HCT116 (cell line): ENCODE data around the gene ADAMTS16. TPM values are rescaled to one million over a fixed set of nuclear protein-coding genes. Genes with fewer than 3 reads are reported as not detected.
A peak's percentile ranks its signal among the peaks of the same experiment; 100 is the strongest.

Experiments used
- ATAC-seq: fragments of 200-7000 bp; cut with Tn5 transposase; 2 replicates; pipeline ENCODE4 v1.9.1; 2020; ENCODE audit warnings: mild to moderate bottlenecking, moderate library complexity
- Bru-seq: library from RNA; stranded (reverse); fragments of 400-500 nt; gene quantifications from one replicate; lab custom pipeline; 2021; lab: Mats Ljungman, UMichigan
- BruChase-seq, 2 experiments: library from RNA; stranded (reverse); fragments of 400-500 nt; gene quantifications; one replicate each; lab custom pipeline; 2021; lab: Mats Ljungman, UMichigan
- BruUV-seq: library from RNA; stranded (reverse); fragments of 400-500 nt; replicated peaks from 2 replicates; lab custom pipeline; 2021; lab: Mats Ljungman, UMichigan
- CTCF ChIA-PET: fragments of 300-600 bp; sonication (Branson Sonifier 250); formaldehyde crosslinking; loops from one replicate; lab custom pipeline; 2021; ENCODE audit warnings: antibody characterized with exemption; lab: Charles Lee
- POLR2A ChIA-PET: fragments of 300-600, 350-600 bp; sonication (Branson Sonifier 250); formaldehyde crosslinking; loops from one replicate; lab custom pipeline; 2021; ENCODE audit warnings: antibody characterized with exemption; lab: Charles Lee
- RAD21 ChIA-PET, 2 experiments: fragments of 300-600 bp; sonication (Branson Sonifier 250); formaldehyde crosslinking; loops; one replicate each; lab custom pipeline; 2023; ENCODE audit warnings: low total read pairs in 2 of 2; ENCODE audit not compliant: uncharacterized antibody in 2 of 2, unreplicated experiment in 2 of 2, low non-redundant PET in 1 of 2; lab: Charles Lee
- DNase-seq: peaks from one replicate; pipeline ENCODE4 v3.0.0-alpha.2; 2010; ENCODE audit warnings: low read depth, low spot score
- H2AFZ ChIP-seq: fragments of 200-600 bp; shearing (Covaris generic), sonication (generic); 2 replicates; pipeline ENCODE4 v1.6.1; 2017; ENCODE audit warnings: low read depth, mixed run types, mixed read lengths, antibody characterized with exemption, low read length; ENCODE audit not compliant: poor library complexity, severe bottlenecking
- H3K27ac ChIP-seq: 2 replicates; pipeline ENCODE4 v1.5.1; 2012; ENCODE audit warnings: low read depth, low read length
- H3K27me3 ChIP-seq: fragments of 200-600 bp; sonication (generic); 2 replicates; pipeline ENCODE4 v1.6.1; 2016; ENCODE audit warnings: mixed run types, low read length, mixed read lengths; ENCODE audit not compliant: insufficient read depth
- H3K36me3 ChIP-seq, 2 experiments: fragments of 200-500 bp in 1 of 2; fragments of 200-600 bp in 1 of 2; sonication (Bioruptor generic) in 1 of 2; sonication (generic) in 1 of 2; 2 replicates each; pipeline versions ENCODE4 v1.5.1 to v1.6.1; 2014 to 2016; ENCODE audit warnings: low read length in 2 of 2, inconsistent platforms in 1 of 2, mixed read lengths in 1 of 2, mixed run types in 1 of 2; ENCODE audit not compliant: insufficient read depth in 2 of 2, control insufficient read depth in 1 of 2
- H3K4me1 ChIP-seq, 2 experiments: fragments of 200-600 bp in 1 of 2; sonication (generic) in 1 of 2; 2 replicates each; pipeline versions ENCODE4 v1.5.1 to v1.6.1; 2012 to 2017; ENCODE audit warnings: low read length in 2 of 2, inconsistent platforms in 1 of 2, mild to moderate bottlenecking in 1 of 2, mixed read lengths in 1 of 2, mixed run types in 1 of 2, moderate library complexity in 1 of 2; ENCODE audit not compliant: insufficient read depth in 2 of 2, control insufficient read depth in 1 of 2
- H3K4me2 ChIP-seq: fragments of 200-600 bp; sonication (generic); 2 replicates; pipeline ENCODE4 v1.6.1; 2017; ENCODE audit warnings: mixed run types, low read length, mixed read lengths
- H3K4me3 ChIP-seq, 2 experiments: fragments of 200-600 bp in 1 of 2; sonication (generic) in 1 of 2; replicated peaks in 1 of 2; 2 replicates each; pipeline ENCODE4 v1.5.1; 2011 to 2016; ENCODE audit warnings: low read length in 2 of 2, control low read depth in 1 of 2, low read depth in 1 of 2, mild to moderate bottlenecking in 1 of 2, mixed read lengths in 1 of 2, mixed run types in 1 of 2
- H3K79me2 ChIP-seq: fragments of 200-600 bp; sonication (generic); 2 replicates; pipeline ENCODE4 v1.6.1; 2017; ENCODE audit warnings: mild to moderate bottlenecking, mixed run types, low read length, moderate library complexity, mixed read lengths; ENCODE audit not compliant: insufficient read depth
- H3K9ac ChIP-seq: fragments of 200-600 bp; sonication (generic); 2 replicates; pipeline ENCODE4 v1.6.1; 2016; ENCODE audit warnings: low read length, mixed read lengths
- H3K9me2 ChIP-seq: fragments of 200-600 bp; sonication (generic), shearing (Covaris generic); 2 replicates; pipeline ENCODE4 v1.6.1; 2017; ENCODE audit warnings: mixed run types, mild to moderate bottlenecking, moderate library complexity; ENCODE audit not compliant: insufficient read depth
- H3K9me3 ChIP-seq, 2 experiments: fragments of 200-500 bp in 1 of 2; fragments of 200-600 bp in 1 of 2; sonication (Bioruptor generic) in 1 of 2; sonication (generic) in 1 of 2; 2 replicates each; pipeline ENCODE4 v1.6.1; 2014 to 2017; ENCODE audit warnings: low read length in 2 of 2, mixed read lengths in 2 of 2, inconsistent platforms in 1 of 2, low read depth in 1 of 2, mild to moderate bottlenecking in 1 of 2, mixed run types in 1 of 2, moderate library complexity in 1 of 2; ENCODE audit not compliant: control insufficient read depth in 1 of 2, insufficient read depth in 1 of 2
- H4K20me1 ChIP-seq: fragments of 200-600 bp; sonication (generic), shearing (Covaris generic); 2 replicates; pipeline ENCODE4 v1.6.1; 2017; ENCODE audit warnings: mixed run types, mild to moderate bottlenecking, moderate library complexity; ENCODE audit not compliant: insufficient read depth
- CBX3 ChIP-seq: IDR thresholded peaks from 2 replicates; pipeline ENCODE4 v1.6.1; 2012; ENCODE audit warnings: low read depth
- CEBPB ChIP-seq: IDR thresholded peaks from 2 replicates; pipeline ENCODE4 v1.6.1; 2012; ENCODE audit warnings: low read depth
- EGR1 ChIP-seq: IDR thresholded peaks from 2 replicates; pipeline ENCODE4 v1.6.1; 2012; ENCODE audit warnings: low read depth
- ELF1 ChIP-seq: IDR thresholded peaks from 2 replicates; pipeline ENCODE4 v1.6.1; 2012; ENCODE audit warnings: low read depth, borderline replicate concordance
- EZH2 ChIP-seq: fragments of 200-600 bp; sonication (generic); IDR thresholded peaks from 2 replicates; pipeline ENCODE4 v1.6.1; 2017; ENCODE audit warnings: antibody characterized with exemption, mixed run types
- EZH2phosphoT487 ChIP-seq: fragments of 200-600 bp; IDR thresholded peaks from 2 replicates; pipeline ENCODE4 v1.6.1; 2018; ENCODE audit warnings: antibody characterized with exemption, borderline replicate concordance
- POLR2AphosphoS5 ChIP-seq: IDR thresholded peaks from 2 replicates; pipeline ENCODE4 v1.6.1; 2011; ENCODE audit warnings: mild to moderate bottlenecking, low read depth, low read length, moderate library complexity
- RAD21 ChIP-seq: IDR thresholded peaks from 2 replicates; pipeline ENCODE4 v1.6.1; 2012; ENCODE audit warnings: low read depth, mild to moderate bottlenecking
- SIN3A ChIP-seq: IDR thresholded peaks from 2 replicates; pipeline ENCODE4 v1.6.1; 2012; ENCODE audit warnings: low read depth
- SP1 ChIP-seq: IDR thresholded peaks from 2 replicates; pipeline ENCODE4 v1.6.1; 2012; ENCODE audit warnings: low read depth
- SRF ChIP-seq: IDR thresholded peaks from 2 replicates; pipeline ENCODE4 v1.6.1; 2012; ENCODE audit warnings: low read depth
- TCF7L2 ChIP-seq: IDR thresholded peaks from 2 replicates; pipeline ENCODE4 v1.7.0; 2011; ENCODE audit warnings: borderline replicate concordance, inconsistent platforms; ENCODE audit not compliant: insufficient read depth, insufficient read length; ENCODE audit errors: extremely low read depth
- ZNF274 ChIP-seq: fragments of 200-500 bp; sonication (Bioruptor generic); IDR thresholded peaks from 2 replicates; pipeline ENCODE4 v1.6.1; 2014; ENCODE audit warnings: mild to moderate bottlenecking, low read depth, low read length, inconsistent platforms
- intact Hi-C: fragments of 100-400 bp; cut with micrococcal nuclease; formaldehyde crosslinking; loops from 2 replicates; pipeline ENCODE4 v1.10.0; 2022
- long read RNA-seq: library from polyadenylated mRNA; unstranded; transcript quantifications from one replicate; pipeline ENCODE4 v2.0.0, GENCODE V29; 2021; ENCODE audit not compliant: unreplicated experiment
- polyA plus RNA-seq: library from polyadenylated mRNA; unstranded; fragments of >200 nt; gene quantifications from 2 replicates; pipeline ENCODE4 v1.2.1, GENCODE V29; 2012; ENCODE audit warnings: missing spikeins
- total RNA-seq: library from RNA; stranded (reverse); gene quantifications from one replicate; pipeline ENCODE4 v1.2.1, GENCODE V29; 2021; ENCODE audit not compliant: unreplicated experiment
- TF ChIP-seq, protein P1 (sequence below): IDR thresholded peaks from 2 replicates; pipeline ENCODE4 v1.6.1; 2011; ENCODE audit warnings: mild to moderate bottlenecking, low read length, moderate library complexity; ENCODE audit not compliant: insufficient replicate concordance; ENCODE audit errors: extremely low read depth
- TF ChIP-seq, protein P2 (sequence below): IDR thresholded peaks from 2 replicates; pipeline ENCODE4 v1.6.1; 2012

ADAMTS16 gene, protein sequence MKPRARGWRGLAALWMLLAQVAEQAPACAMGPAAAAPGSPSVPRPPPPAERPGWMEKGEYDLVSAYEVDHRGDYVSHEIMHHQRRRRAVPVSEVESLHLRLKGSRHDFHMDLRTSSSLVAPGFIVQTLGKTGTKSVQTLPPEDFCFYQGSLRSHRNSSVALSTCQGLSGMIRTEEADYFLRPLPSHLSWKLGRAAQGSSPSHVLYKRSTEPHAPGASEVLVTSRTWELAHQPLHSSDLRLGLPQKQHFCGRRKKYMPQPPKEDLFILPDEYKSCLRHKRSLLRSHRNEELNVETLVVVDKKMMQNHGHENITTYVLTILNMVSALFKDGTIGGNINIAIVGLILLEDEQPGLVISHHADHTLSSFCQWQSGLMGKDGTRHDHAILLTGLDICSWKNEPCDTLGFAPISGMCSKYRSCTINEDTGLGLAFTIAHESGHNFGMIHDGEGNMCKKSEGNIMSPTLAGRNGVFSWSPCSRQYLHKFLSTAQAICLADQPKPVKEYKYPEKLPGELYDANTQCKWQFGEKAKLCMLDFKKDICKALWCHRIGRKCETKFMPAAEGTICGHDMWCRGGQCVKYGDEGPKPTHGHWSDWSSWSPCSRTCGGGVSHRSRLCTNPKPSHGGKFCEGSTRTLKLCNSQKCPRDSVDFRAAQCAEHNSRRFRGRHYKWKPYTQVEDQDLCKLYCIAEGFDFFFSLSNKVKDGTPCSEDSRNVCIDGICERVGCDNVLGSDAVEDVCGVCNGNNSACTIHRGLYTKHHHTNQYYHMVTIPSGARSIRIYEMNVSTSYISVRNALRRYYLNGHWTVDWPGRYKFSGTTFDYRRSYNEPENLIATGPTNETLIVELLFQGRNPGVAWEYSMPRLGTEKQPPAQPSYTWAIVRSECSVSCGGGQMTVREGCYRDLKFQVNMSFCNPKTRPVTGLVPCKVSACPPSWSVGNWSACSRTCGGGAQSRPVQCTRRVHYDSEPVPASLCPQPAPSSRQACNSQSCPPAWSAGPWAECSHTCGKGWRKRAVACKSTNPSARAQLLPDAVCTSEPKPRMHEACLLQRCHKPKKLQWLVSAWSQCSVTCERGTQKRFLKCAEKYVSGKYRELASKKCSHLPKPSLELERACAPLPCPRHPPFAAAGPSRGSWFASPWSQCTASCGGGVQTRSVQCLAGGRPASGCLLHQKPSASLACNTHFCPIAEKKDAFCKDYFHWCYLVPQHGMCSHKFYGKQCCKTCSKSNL
- total RNA-seq (2.4 TPM), Bru-seq, nascent RNA (percentile 57 among the genes with signal in this experiment), BruChase-seq, experiment 1, labeled RNA remaining after a 6-hour chase (percentile 39 among the genes with signal in this experiment), BruChase-seq, experiment 2, labeled RNA remaining after a 2-hour chase (percentile 41 among the genes with signal in this experiment)
- 0.84 and 3.6 TPM in 2 replicates for polyA plus RNA-seq
- long read RNA-seq, partial matches to known transcripts: 1 of 1 reads
- long read RNA-seq, other reads (novel, unspliced or antisense): 0 of 1 reads

DNA sequence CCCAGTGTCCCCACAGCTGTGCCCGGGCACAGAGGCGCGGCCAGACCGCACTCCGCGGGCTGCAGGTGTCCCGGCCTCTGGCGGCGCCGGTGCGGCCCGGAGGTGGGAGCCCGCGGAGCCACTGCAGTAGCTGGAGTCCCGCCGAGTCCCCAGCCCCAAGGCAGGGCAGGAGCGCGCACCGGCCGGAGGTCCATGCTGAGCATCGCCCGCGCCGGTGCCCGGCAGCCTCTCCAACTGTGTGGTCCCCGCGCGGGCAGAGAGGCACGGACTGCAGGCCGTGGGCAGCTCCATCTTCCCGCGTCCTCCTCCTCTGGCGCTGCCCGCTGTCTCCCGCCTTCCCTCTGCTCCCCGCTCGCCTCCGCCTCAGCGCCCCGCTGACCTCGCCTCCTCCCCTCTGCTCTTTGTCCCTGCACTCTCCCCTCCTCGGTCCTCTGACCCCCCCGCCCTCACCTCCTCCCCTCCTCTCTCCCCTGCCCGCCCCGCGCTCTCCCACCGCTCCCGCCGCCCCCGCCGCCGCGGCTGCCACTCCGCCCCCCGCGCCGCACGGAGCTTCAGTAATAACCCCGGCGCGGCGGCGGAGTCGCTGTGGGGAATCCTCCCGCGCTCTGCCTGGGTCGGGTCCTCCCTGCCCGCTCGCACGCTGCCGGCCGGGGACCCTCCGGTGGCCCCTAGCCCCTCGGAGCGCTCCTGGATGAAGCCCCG, at the start of gene ADAMTS16:
Gene ADAMTS16 (plus strand): TSS at position 554 of the 702 bp plus-strand sequence. CDS start 138 bp downstream, at position 692.
- H3K79me2 ChIP-seq: no peaks in the 10 kb centered on the region
- H3K4me2 ChIP-seq: no peak within 1 kb of the TSS
- no peak within 1 kb of the TSS for H2AFZ ChIP-seq
- no TSS peak for BruUV-seq
- peaks cover 0 to under 1% of the 10 kb centered on the region in 2 experiments; a peak in 2 of 4 replicates for H3K4me1 ChIP-seq
- CTCF ChIA-PET: interaction anchor here (0.9 to 1.2 kb wide), 2 partner anchors 279 to 282 kb away, joined by 3 read pairs; no protein-coding TSS in a partner anchor
- H3K9me3 ChIP-seq: no peaks in the 10 kb centered on the region
- intact Hi-C loops: no loop called here
- H3K4me3 ChIP-seq: no peak within 1 kb of the TSS
- H3K9ac ChIP-seq: no peak within 1 kb of the TSS
- H3K36me3 ChIP-seq: no peaks in the 10 kb centered on the region
- TF ChIP-seq SP1 (no peak), ZNF274 (no peak), EZH2phosphoT487 (no peak), POLR2AphosphoS5 (no peak), RAD21 (no peak), SIN3A (no peak), EGR1 (no peak), CBX3 (no peak), SRF (no peak), EZH2 (no peak), CEBPB (no peak), TCF7L2 (no peak), ELF1 (no peak)
- TF ChIP-seq, protein P1, sequence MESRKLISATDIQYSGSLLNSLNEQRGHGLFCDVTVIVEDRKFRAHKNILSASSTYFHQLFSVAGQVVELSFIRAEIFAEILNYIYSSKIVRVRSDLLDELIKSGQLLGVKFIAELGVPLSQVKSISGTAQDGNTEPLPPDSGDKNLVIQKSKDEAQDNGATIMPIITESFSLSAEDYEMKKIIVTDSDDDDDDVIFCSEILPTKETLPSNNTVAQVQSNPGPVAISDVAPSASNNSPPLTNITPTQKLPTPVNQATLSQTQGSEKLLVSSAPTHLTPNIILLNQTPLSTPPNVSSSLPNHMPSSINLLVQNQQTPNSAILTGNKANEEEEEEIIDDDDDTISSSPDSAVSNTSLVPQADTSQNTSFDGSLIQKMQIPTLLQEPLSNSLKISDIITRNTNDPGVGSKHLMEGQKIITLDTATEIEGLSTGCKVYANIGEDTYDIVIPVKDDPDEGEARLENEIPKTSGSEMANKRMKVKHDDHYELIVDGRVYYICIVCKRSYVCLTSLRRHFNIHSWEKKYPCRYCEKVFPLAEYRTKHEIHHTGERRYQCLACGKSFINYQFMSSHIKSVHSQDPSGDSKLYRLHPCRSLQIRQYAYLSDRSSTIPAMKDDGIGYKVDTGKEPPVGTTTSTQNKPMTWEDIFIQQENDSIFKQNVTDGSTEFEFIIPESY: no peak
- TF ChIP-seq, protein P2, sequence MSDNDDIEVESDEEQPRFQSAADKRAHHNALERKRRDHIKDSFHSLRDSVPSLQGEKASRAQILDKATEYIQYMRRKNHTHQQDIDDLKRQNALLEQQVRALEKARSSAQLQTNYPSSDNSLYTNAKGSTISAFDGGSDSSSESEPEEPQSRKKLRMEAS: no peak
- no peaks in the 10 kb centered on the region for H3K27me3 ChIP-seq
- H3K27ac ChIP-seq: no peak within 1 kb of the TSS
- ATAC-seq: no peak
- RAD21 ChIA-PET: no interaction called here
- H4K20me1 ChIP-seq: no peaks in the 10 kb centered on the region
- no peak for DNase-seq
- POLR2A ChIA-PET: no interaction called here
- no peaks in the 10 kb centered on the region for H3K9me2 ChIP-seq
